Measurements from ENCODE around the gene SPP1.

SPP1 gene

GRCh38 chr4:88030565-88031310, 55.2 kb downstream of the SPP1 start:
- no peaks in the 10 kb centered on the region; the same call in 1 of the 2 replicates for H3K79me2 ChIP-seq (ENCODE audit: control insufficient read depth, low read length)
- TF ChIP-seq CTCF (IDR thresholded peaks at IDR 0.05; ENCODE audit: low read depth, low read length, poor library complexity, severe bottlenecking): no peak
- no peak for TF ChIP-seq EZH2phosphoT487 (IDR thresholded peaks at IDR 0.05; ENCODE audit: borderline replicate concordance, low read length)
- H3K4me2 ChIP-seq (ENCODE audit: low read length): no peak overlapping the region
- no peaks in the 10 kb centered on the region for H3K9me3 ChIP-seq (ENCODE audit: control insufficient read depth, insufficient read depth, low read length)
- H3K9me2 ChIP-seq (replicated peaks; ENCODE audit: control insufficient read depth, low read length): no peaks in the 10 kb centered on the region
- no peaks in the 10 kb centered on the region for H3K4me1 ChIP-seq (ENCODE audit: control insufficient read depth, low read length)
- H3K27ac ChIP-seq (ENCODE audit: low read depth, low read length): no peak overlapping the region
- H3F3A ChIP-seq (ENCODE audit: control insufficient read depth, insufficient read depth): no peaks in the 10 kb centered on the region
- peaks cover 35% of the 10 kb centered on the region for H3K36me3 ChIP-seq (ENCODE audit: control insufficient read depth, low read length)
- H3K4me3 ChIP-seq (ENCODE audit: low read length): no peak overlapping the region
- no peaks in the 10 kb centered on the region for H3K27me3 ChIP-seq (ENCODE audit: control insufficient read depth, low read length)
- peaks cover 4% of the 10 kb centered on the region for H4K20me1 ChIP-seq (ENCODE audit: control insufficient read depth, insufficient read depth, low read depth, low read length)
